Measurements from ENCODE around the gene TNNT1. TPM values are rescaled to one million over a fixed set of nuclear protein-coding genes. Genes with fewer than 3 reads are reported as not detected.
A peak's percentile ranks its signal among the peaks of the same experiment; 100 is the strongest.

The TNNT1 gene
- total RNA-seq, 1 experiment from 2014 or later: 116 TPM

- no TSS peak for BruUV-seq (replicated peaks)
- intact Hi-C loops (cut with micrococcal nuclease; ENCODE audit: unreplicated experiment): no loop called here
- H3K27ac ChIP-seq (ENCODE audit: low read length): no peak overlapping the region
- POLR2A ChIA-PET: no interaction called here
- no peak for DNase-seq (ENCODE audit: low read depth, low spot score)
- TF ChIP-seq SIN3A (IDR thresholded peaks at IDR 0.05; ENCODE audit: borderline replicate concordance, insufficient read depth, low read depth, low read length) (no peak), POLR2AphosphoS5 (IDR thresholded peaks at IDR 0.05; ENCODE audit: low read depth, low read length) (no peak), TCF7L2 (IDR thresholded peaks at IDR 0.05; ENCODE audit: low read depth, low read length) (no peak)
- TF ChIP-seq, protein P1, sequence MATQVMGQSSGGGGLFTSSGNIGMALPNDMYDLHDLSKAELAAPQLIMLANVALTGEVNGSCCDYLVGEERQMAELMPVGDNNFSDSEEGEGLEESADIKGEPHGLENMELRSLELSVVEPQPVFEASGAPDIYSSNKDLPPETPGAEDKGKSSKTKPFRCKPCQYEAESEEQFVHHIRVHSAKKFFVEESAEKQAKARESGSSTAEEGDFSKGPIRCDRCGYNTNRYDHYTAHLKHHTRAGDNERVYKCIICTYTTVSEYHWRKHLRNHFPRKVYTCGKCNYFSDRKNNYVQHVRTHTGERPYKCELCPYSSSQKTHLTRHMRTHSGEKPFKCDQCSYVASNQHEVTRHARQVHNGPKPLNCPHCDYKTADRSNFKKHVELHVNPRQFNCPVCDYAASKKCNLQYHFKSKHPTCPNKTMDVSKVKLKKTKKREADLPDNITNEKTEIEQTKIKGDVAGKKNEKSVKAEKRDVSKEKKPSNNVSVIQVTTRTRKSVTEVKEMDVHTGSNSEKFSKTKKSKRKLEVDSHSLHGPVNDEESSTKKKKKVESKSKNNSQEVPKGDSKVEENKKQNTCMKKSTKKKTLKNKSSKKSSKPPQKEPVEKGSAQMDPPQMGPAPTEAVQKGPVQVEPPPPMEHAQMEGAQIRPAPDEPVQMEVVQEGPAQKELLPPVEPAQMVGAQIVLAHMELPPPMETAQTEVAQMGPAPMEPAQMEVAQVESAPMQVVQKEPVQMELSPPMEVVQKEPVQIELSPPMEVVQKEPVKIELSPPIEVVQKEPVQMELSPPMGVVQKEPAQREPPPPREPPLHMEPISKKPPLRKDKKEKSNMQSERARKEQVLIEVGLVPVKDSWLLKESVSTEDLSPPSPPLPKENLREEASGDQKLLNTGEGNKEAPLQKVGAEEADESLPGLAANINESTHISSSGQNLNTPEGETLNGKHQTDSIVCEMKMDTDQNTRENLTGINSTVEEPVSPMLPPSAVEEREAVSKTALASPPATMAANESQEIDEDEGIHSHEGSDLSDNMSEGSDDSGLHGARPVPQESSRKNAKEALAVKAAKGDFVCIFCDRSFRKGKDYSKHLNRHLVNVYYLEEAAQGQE (IDR thresholded peaks at IDR 0.05; ENCODE audit: insufficient read depth in 1 of 2, low read depth in 2 of 2, low read length in 1 of 2): no peak
- TF ChIP-seq, protein P2, sequence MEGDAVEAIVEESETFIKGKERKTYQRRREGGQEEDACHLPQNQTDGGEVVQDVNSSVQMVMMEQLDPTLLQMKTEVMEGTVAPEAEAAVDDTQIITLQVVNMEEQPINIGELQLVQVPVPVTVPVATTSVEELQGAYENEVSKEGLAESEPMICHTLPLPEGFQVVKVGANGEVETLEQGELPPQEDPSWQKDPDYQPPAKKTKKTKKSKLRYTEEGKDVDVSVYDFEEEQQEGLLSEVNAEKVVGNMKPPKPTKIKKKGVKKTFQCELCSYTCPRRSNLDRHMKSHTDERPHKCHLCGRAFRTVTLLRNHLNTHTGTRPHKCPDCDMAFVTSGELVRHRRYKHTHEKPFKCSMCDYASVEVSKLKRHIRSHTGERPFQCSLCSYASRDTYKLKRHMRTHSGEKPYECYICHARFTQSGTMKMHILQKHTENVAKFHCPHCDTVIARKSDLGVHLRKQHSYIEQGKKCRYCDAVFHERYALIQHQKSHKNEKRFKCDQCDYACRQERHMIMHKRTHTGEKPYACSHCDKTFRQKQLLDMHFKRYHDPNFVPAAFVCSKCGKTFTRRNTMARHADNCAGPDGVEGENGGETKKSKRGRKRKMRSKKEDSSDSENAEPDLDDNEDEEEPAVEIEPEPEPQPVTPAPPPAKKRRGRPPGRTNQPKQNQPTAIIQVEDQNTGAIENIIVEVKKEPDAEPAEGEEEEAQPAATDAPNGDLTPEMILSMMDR (IDR thresholded peaks at IDR 0.05): no peak
- peak; percentile 20; the same call in 1 of the 2 replicates for ATAC-seq
- in situ Hi-C loops (cut with HindIII; ENCODE audit: low pct_unique_long_range_greater_than_20kb, low sequenced_read_pairs): no loop called here
- H3K4me3 ChIP-seq (ENCODE audit: low read depth in 2 of 2, low read length in 2 of 2): no peak overlapping the region
- peaks cover 2% of the 10 kb centered on the region; the same call in 1 of the 2 replicates for H3K36me3 ChIP-seq (ENCODE audit: control insufficient read depth, insufficient read depth, low read length)
- H3K27me3 ChIP-seq (ENCODE audit: control insufficient read depth, insufficient read depth, low read length): no peaks in the 10 kb centered on the region
- CTCF ChIA-PET: no interaction called here
- no peaks in the 10 kb centered on the region for H3K9me3 ChIP-seq (ENCODE audit: control insufficient read depth, insufficient read depth, low read depth, low read length)
- peaks cover 33% of the 10 kb centered on the region for H3K4me1 ChIP-seq (ENCODE audit: control insufficient read depth, insufficient read depth, low read length)
These were observed 57.1 kb downstream of the TNNT1 start for GRCh38 chr19:55091955-55092354.

- no peaks in the 10 kb centered on the region for H3K27me3 ChIP-seq (ENCODE audit: control insufficient read depth, insufficient read depth, low read length)
- intact Hi-C loops (cut with micrococcal nuclease; ENCODE audit: unreplicated experiment) (no loop called here), in situ Hi-C loops (cut with HindIII; ENCODE audit: low pct_unique_long_range_greater_than_20kb, low sequenced_read_pairs) (no loop called here)
- BruUV-seq (replicated peaks): TSS peak; percentile 87
- H3K27ac ChIP-seq (ENCODE audit: low read length): no peak overlapping the region
- H3K4me1 ChIP-seq (ENCODE audit: control insufficient read depth, insufficient read depth, low read length): peaks cover 33% of the 10 kb centered on the region
- POLR2A ChIA-PET: no interaction called here
- no peaks in the 10 kb centered on the region for H3K9me3 ChIP-seq (ENCODE audit: control insufficient read depth, insufficient read depth, low read depth, low read length)
- peaks cover 2% of the 10 kb centered on the region; the same call in 1 of the 2 replicates for H3K36me3 ChIP-seq (ENCODE audit: control insufficient read depth, insufficient read depth, low read length)
- DNase-seq (ENCODE audit: low read depth, low spot score) (no peak), ATAC-seq (no peak)
- TF ChIP-seq POLR2AphosphoS5 (IDR thresholded peaks at IDR 0.05; ENCODE audit: low read depth, low read length) (no peak), TCF7L2 (IDR thresholded peaks at IDR 0.05; ENCODE audit: low read depth, low read length) (no peak), SIN3A (IDR thresholded peaks at IDR 0.05; ENCODE audit: borderline replicate concordance, insufficient read depth, low read depth, low read length) (no peak)
- TF ChIP-seq, protein P2 (IDR thresholded peaks at IDR 0.05): no peak
- TF ChIP-seq, protein P1 (IDR thresholded peaks at IDR 0.05; ENCODE audit: insufficient read depth in 1 of 2, low read depth in 2 of 2, low read length in 1 of 2): no peak
- CTCF ChIA-PET: interaction anchor here (0.6 kb wide), 1 partner anchor 44 kb away, joined by 6 read pairs; no protein-coding TSS in a partner anchor
- no peak overlapping the region for H3K4me3 ChIP-seq (ENCODE audit: low read depth in 2 of 2, low read length in 2 of 2)
These were observed 57.7 kb downstream of the TNNT1 start for GRCh38 chr19:55091126-55091910.
